ENCODE measurements around the gene HPN. TPM values are rescaled to one million over a fixed set of nuclear protein-coding genes. Genes with fewer than 3 reads are reported as not detected.
A peak's percentile ranks its signal among the peaks of the same experiment; 100 is the strongest.

The HPN gene
- total and polyA plus RNA-seq, 10 of the 15 experiments (the other 5 are each of a cell fraction or from before 2014, with no cell fraction given): 0.21 to 0.35 TPM; not detected in 8

- H3K27me3 ChIP-seq (replicated peaks in 1 of 2; ENCODE audit: control insufficient read depth in 2 of 2, insufficient read depth in 2 of 2, low read length in 1 of 2): no peaks in the 10 kb centered on the region
- no peak overlapping the region for H3K9ac ChIP-seq (ENCODE audit: control insufficient read depth, insufficient read depth, low read length)
- no peak overlapping the region for H2AFZ ChIP-seq (ENCODE audit: control insufficient read depth, low read depth, low read length)
- H3K4me3 ChIP-seq: no peak overlapping the region
- no peaks in the 10 kb centered on the region for H3K9me3 ChIP-seq (replicated peaks; ENCODE audit: control insufficient read depth, insufficient read depth, low read length)
- SMC1A ChIA-PET (ENCODE audit: uncharacterized antibody, unreplicated experiment): no interaction called here
- TF ChIP-seq CBX3 (IDR thresholded peaks at IDR 0.05; ENCODE audit: borderline replicate concordance, low read depth): no peak
- no peak for TF ChIP-seq BCL11A (IDR thresholded peaks at IDR 0.05; ENCODE audit: low read depth, low read length)
- no peak for TF ChIP-seq ZNF207 (IDR thresholded peaks at IDR 0.05; ENCODE audit: borderline replicate concordance)
- POLR2A ChIA-PET: no interaction called here
- FAIRE-seq (no peak), DNase-seq (ENCODE audit: low read depth, low spot score) (no peak), ATAC-seq (no peak)
- CTCF ChIA-PET: no interaction called here
- 94% methylated on average over 19 of the region's 19 CpGs for WGBS (ENCODE audit: insufficient coverage, insufficient replicate concordance, low lambda C conversion rate, missing lambda C conversion rate)
- H3K4me1 ChIP-seq (ENCODE audit: control insufficient read depth, insufficient read depth, low read length): no peaks in the 10 kb centered on the region
- no peaks in the 10 kb centered on the region for H4K20me1 ChIP-seq (ENCODE audit: control insufficient read depth, insufficient read depth)
- intact Hi-C loops (cut with micrococcal nuclease; ENCODE audit: unreplicated experiment): no loop called here
- RAD21 ChIA-PET (ENCODE audit: unreplicated experiment): no interaction called here
- no peak overlapping the region for H3K4me2 ChIP-seq (ENCODE audit: control insufficient read depth, insufficient read depth)
- in situ Hi-C loops (cut with MboI): no loop called here
- H3K79me2 ChIP-seq (ENCODE audit: control insufficient read depth, insufficient read depth, low read length): no peaks in the 10 kb centered on the region
- peaks cover 6 to 36% of the 10 kb centered on the region in 2 experiments for H3K36me3 ChIP-seq (ENCODE audit: control insufficient read depth in 2 of 2, insufficient read depth in 2 of 2, low read length in 1 of 2)
- no peak overlapping the region for H3K27ac ChIP-seq (ENCODE audit: control insufficient read depth, insufficient read depth)
- no TSS peak for BruUV-seq (replicated peaks)
These were observed 18.1 kb upstream of the HPN start for GRCh38 chr19:35023428-35023827.

GRCh38 chr19:35024095-35024494, 17.4 kb upstream of the HPN start:
- SMC1A ChIA-PET (ENCODE audit: uncharacterized antibody, unreplicated experiment): no interaction called here
- WGBS (ENCODE audit: insufficient coverage, insufficient replicate concordance, low lambda C conversion rate, missing lambda C conversion rate): 93% methylated on average over 6 of the region's 6 CpGs
- Histone ChIP-seq H3K27ac (ENCODE audit: control insufficient read depth, insufficient read depth) (no peak overlapping the region), H2AFZ (ENCODE audit: control insufficient read depth, low read depth, low read length) (no peak overlapping the region), H3K9ac (ENCODE audit: control insufficient read depth, insufficient read depth, low read length) (no peak overlapping the region), H3K4me2 (ENCODE audit: control insufficient read depth, insufficient read depth) (no peak overlapping the region), H4K20me1 (ENCODE audit: control insufficient read depth, insufficient read depth) (no peaks in the 10 kb centered on the region), H3K9me3 (replicated peaks; ENCODE audit: control insufficient read depth, insufficient read depth, low read length) (no peaks in the 10 kb centered on the region), H3K27me3 (replicated peaks in 1 of 2; ENCODE audit: control insufficient read depth in 2 of 2, insufficient read depth in 2 of 2, low read length in 1 of 2) (no peaks in the 10 kb centered on the region), H3K4me3 (no peak overlapping the region), H3K79me2 (ENCODE audit: control insufficient read depth, insufficient read depth, low read length) (no peaks in the 10 kb centered on the region), H3K36me3 (ENCODE audit: control insufficient read depth in 2 of 2, insufficient read depth in 2 of 2, low read length in 1 of 2) (peaks cover 6 to 31% of the 10 kb centered on the region in 2 experiments), H3K4me1 (ENCODE audit: control insufficient read depth, insufficient read depth, low read length) (no peaks in the 10 kb centered on the region)
- RAD21 ChIA-PET (ENCODE audit: unreplicated experiment): no interaction called here
- in situ Hi-C loops (cut with MboI) (no loop called here), intact Hi-C loops (cut with micrococcal nuclease; ENCODE audit: unreplicated experiment) (no loop called here)
- CTCF ChIA-PET: no interaction called here
- ATAC-seq (no peak), DNase-seq (ENCODE audit: low read depth, low spot score) (no peak), FAIRE-seq (no peak)
- TSS peak; percentile 6 for BruUV-seq (replicated peaks)
- TF ChIP-seq ZNF687 (IDR thresholded peaks at IDR 0.05): no peak
- TF ChIP-seq RAD21 (IDR thresholded peaks at IDR 0.05; ENCODE audit: insufficient read depth, low read depth, low read length): no peak
- no peak for TF ChIP-seq NFXL1 (IDR thresholded peaks at IDR 0.05; ENCODE audit: borderline replicate concordance)
- TF ChIP-seq ZNF592 (IDR thresholded peaks at IDR 0.05): no peak
- TF ChIP-seq ZNF217 (IDR thresholded peaks at IDR 0.05): no peak
- TF ChIP-seq MTA2 (IDR thresholded peaks at IDR 0.05; ENCODE audit: low read depth): no peak
- no peak for TF ChIP-seq TCF12 (IDR thresholded peaks at IDR 0.05; ENCODE audit: low read depth, low read length)
- POLR2A ChIA-PET: no interaction called here
